CD4-positive, alpha-beta T cell treated with Interleukin-21 for 1 hour (primary cell): ENCODE measurements around the gene TNFRSF6B.

Experiments used
- DNase-seq: peaks from one replicate; pipeline ENCODE4 v3.0.0-alpha.2; 2020

Gene TNFRSF6B

DNA sequence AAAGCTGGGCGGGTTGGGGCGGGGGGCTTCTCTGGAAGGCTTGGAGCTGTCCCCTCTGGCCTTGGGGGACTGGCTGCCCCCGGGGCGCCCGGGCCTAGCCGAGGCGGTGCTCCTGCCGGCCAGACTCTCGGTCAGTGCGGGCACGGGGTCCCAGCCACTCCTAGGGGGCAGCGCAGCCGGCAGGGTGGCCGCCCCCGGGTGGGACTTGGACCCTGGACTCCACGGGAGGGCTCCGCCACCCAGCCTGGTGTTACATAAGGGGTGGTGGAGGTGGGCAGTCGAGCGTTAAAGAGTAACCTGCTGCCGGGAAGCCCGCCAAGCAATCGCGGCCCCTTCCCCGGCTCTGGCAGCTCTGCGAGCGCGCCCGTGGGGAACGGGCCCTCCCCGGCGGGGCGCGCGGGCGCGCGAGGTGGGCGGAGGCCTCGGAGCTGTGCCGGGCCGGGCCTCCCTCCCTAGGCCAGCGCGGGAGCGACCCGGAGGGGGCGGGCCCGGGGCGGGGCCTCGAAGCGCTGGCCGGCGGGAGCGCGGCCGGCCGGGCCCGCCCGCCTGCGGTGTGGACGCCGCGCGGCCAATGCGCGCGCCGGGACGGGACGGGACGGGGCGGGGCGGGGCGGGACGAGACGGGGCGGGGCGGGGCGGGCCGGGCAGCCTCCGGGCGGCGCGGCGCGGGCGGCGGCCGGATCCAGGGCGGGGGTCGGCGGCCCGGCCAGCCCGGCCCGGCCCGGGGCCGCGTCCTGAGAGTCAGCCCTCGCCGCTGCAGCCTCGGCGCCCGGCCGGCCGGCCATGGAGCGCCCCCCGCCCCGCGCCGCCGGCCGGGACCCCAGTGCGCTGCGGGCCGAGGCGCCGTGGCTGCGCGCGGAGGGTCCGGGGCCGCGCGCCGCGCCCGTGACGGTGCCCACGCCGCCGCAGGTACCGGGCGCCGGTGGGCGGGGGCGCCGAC is 42.9 kb downstream of the TNFRSF6B start, which contains the start of gene SLC2A4RG:
TSS of gene SLC2A4RG (plus strand) at position 647 of the 940 bp plus-strand sequence. CDS start at position 784, 137 bp downstream.
- peak; percentile 80 for DNase-seq

DNA sequence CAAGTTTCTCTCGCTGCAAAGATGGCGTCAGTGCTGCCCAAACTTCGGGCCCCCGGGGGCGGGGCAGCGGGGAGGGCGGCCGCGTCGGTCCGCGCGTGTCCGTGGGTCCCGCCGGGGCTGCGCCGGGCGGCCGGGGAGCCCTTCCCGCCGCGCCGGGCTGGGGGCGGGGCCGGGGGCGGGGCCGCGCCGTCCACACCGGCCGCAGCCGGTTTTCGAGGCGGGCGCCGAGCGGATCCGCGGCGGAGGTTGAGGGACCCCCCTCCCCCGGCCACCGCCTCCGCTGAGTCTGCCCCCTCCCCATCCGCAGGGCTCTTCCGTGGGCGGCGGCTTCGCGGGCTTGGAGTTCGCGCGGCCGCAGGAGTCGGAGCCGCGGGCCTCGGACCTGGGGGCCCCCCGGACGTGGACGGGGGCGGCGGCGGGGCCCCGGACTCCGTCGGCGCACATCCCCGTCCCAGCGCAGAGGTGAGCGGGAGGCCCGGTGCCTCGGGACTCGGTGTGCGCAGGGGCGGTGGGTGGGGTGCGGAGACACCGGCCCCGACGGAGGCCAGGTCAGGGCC is 43.7 kb downstream of the TNFRSF6B start:
- peak; percentile 70 for DNase-seq

DNA sequence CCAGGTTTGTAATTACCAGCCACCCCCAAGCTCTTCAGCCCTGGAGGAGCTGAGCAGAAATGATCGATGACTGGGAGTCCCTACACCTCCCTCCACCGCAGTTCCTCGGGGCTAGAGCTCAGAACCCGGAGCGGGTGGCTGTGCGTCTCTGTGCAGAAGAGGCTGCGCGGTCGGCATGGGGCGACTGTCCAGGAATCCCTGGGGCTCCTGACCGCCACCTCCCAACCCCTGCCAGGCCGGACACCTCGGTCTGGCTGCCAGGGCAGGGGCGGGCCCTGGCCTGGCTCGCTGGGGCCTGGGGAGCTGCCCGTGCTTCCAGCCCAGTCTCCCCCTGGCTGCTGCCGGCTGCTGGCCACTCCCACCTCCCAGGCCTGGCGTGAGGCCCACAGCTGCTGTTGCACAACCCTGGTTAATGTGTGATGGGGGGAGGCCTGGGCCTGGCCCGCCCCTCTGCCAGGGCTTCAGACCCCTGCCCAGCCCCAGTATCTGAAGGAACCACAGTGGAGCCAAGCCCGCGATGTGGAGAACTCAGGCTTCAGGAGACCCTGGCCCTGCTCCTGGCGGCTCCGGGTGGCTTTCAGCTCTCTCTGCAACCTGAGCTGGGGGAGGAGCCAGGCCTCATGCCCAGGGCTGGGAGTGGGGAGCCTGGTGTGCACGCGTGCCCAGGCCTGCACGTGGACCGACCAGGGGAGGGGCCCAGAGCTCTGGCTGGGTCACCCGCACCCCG is 44.3 kb downstream of the TNFRSF6B start:
- DNase-seq = peak; percentile 45

DNA sequence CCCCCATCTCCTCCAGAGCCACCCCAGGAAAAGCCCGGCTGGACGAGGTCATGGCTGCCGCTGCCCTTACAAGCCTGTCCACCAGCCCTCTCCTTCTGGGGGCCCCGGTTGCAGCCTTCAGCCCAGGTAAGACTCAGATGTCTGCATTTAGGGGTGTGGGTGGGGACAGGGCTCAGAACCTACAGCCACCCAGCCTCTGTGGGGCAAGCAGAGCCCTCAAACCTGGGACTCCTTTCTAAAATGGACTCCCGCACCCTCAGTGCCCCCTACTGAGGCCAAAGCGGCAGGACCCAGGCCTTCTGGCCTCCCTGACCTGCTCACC is 44.9 kb downstream of the TNFRSF6B start:
- no peak for DNase-seq

DNA sequence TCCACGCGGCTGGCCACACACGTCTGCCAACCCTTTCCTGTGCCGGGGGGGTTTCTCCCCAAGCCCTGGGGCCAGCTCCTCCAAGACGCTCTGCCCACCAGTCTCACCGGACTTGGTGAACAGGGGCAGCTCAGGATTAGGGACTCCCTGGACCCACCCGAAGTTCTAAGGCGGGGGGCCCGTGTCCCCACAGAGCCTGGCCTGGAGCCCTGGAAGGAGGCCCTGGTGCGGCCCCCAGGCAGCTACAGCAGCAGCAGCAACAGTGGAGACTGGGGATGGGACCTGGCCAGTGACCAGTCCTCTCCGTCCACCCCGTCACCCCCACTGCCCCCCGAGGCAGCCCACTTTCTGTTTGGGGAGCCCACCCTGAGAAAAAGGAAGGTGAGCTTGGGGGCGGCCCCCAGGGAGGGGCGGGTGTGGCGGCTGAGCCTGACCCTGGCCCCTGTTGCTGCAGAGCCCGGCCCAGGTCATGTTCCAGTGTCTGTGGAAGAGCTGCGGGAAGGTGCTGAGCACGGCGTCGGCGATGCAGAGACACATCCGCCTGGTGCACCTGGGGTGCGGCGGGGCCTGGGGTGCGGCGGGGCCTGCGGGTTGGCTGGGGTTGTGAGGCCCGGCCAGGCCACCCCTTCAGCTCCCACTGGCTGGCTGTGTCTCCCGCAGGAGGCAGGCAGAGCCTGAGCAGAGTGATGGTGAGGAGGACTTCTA is 45.4 kb downstream of the TNFRSF6B start:
- DNase-seq = no peak

DNA sequence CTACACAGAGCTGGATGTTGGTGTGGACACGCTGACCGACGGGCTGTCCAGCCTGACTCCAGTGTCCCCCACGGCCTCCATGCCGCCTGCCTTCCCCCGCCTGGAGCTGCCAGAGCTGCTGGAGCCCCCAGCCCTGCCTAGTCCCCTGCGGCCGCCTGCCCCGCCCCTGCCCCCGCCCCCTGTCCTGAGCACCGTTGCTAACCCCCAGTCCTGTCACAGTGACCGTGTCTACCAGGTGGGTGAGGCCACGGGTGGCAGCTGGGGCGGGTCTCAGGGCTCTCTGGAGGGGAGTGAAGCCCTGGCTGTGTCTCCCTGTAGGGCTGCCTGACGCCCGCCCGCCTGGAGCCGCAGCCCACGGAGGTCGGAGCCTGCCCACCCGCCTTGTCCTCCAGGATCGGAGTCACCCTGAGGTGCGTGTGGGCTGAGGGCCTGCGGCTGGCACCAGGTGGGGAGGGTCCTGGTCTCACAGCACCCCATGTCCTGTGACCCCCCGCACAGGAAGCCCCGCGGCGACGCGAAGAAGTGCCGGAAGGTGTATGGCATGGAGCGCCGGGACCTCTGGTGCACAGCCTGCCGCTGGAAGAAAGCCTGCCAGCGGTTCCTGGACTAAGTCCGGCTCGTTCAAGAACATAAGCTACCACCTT is 46.1 kb downstream of the TNFRSF6B start:
- DNase-seq = no peak

DNA sequence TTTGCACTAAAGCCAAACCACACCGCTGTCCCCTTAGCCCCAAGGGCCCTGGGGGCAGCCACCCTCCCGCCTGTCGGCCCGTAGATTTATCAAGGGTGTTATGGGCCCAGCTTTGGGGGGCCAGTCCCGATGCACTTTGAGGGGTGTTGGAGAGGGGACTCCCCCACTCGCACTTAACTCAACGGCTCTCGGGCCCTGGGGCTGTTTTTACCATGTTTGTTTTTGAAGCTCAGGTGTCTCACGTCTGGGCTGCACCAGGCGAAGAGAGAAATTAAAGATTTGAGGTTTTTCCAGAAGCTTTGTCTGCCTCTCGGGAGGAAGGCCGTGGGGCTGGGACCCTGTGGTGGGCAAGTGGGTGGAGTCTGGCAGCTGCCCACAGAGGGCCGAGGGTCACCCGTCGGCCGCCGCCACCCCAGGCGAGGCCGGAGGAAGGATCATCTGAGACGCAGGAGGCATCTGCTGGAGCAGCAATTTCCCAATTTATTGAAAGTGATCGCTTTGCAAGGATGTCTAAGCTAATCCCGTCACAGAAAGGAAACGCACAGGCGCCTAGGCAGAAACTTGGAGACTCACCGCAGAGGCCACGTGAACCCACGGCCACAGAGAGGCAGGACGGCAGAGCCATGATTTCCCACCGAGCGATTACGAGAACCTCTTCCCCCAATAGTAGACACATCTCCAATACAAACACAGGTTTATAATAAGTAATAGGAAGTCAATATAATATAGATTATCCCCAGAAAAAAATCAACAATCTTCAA is 46.9 kb downstream of the TNFRSF6B start:
- DNase-seq = no peak

DNA sequence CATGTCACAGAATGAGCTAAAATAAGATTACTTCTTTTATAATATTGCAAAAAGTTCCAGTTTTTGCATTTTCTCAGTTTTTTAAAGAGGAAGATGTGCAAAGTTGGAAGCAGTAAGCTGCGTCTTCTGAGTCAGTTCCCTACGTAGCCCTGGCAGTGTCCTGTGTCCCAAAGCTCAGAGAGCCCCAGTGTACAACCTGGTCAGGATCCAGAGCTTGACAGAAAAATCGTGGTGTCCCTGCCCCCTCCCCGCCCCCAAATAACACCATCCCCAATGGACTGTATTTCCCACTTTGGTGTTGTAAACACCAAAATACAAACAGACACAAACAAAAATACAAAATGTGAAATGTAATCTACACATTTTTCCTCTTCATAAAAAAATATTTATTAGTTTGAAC is 47.7 kb downstream of the TNFRSF6B start:
- DNase-seq = no peak

DNA sequence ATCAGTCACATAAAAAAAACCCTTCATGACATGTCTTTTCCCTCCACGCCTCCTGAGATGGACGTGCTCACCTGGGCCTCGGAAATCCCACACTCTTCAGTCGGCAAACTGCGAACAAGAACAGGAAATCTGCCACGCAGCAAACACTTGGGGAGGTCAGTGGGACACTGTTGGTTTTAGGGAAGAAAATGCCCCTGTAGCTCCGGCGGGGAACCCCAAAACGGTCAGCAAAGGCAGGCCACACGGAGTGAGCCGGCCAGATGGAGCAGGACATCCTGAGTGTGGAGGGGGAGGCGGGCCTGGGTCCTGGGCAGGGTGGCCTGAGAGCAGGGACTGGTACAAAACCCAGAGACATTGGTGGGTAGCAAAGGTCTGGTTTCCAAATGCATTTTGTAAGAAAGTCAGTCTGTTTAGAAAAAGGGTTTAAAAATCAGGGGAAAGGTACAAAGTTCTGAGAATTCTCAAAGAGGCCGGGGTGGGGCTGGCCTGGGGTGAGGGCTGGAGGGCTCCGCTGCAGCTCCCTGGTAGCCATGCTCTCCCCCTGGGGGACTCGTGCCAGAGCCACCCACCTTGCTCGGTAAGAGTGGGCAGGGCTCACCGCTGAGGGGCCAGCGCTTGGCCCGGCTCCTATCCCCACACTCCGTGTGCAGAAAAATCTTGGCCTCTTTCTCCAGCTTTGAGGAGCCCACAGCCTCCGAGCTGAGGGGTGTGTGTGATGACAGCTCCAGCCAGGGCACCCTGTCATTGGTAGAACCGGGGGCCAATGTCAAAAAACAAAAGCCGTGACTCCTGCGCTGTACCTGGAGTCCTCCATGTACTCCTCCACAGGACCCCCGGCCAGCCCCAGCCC is 48.3 kb downstream of the TNFRSF6B start:
- DNase-seq = no peak

DNA sequence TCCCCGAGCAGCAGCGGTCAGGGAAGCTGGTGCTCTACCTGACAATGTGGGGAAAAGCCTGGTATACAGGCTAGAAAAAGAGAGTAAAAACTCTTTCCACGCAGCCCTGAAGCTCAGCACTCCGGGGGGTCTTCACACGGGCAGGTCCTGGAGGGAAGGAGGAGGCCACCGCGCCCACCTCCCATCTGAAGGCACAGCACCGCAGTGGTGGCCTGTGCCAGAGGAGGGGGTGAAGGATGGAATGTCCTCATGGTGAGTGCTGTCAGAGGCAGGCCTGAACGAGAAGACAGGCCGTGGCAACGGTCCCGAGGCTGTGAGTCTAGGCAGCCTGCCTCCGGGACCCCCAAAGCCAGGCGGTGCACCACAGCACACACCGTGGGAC is 49.0 kb downstream of the TNFRSF6B start:
- no peak for DNase-seq

DNA sequence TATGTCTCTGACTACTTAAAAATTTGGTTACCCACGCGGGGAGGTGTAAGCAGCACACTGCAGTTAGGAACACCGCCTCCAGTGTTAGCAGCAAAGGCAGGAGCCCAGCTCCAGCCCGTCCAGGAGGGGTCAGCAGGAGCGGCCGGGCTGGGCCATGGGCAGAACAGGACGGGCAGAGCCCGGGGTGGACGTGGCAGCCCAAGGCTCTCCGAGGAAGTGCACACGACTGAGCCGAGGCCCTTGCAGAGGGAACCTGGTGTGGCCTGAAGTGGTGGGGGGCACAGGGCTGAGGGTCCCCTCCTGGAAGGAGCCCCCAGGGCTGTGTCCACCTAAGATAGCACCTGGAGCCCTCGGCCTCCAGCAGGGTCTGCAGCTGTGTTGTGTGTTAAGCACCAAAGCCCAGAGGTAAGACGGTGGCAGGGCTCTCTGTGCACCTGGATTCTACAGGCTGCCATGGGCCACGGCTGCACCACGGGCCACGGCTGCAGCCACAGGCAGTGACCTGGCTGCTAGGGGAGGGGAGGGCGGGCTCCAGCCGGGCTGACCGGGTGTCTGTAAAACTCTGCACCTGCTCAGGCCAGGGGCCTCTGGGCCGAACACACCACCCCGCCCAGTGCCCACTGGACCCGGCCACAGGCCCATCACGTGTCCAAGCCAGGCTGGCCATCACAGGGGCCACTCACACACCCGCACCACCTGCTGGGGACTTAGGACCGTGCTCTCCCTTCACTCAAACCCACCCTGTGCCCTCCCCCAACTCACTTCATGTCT is 49.7 kb downstream of the TNFRSF6B start:
- DNase-seq = no peak

DNA sequence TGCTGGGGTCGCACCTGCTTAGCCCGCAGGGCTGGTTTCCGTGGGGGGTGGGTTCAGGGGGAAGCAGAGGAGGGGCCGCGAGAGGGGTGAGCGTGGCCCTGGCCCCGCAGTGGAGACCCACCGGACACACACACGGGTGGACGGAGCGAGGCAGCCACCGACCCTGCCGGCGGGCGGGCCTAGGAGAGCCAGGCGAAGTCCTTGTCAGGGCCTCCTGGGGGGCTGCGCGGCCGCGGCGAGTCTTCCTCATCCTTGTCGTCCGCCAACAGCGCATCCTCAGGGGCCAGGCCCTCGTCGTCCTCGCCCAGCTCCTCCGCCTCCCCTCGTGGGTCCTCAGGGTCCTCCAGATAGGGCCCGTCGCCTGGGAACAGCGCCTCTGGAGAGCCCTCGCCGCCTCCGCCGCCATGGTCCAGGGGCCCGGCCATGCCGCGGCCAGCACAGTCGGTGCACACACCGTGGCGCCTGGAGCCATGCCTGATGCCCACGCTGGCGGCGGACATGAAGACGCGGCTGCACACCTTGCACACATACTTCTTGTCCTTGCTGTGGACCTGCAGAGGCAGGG is 50.4 kb downstream of the TNFRSF6B start:
- no peak for DNase-seq

DNA sequence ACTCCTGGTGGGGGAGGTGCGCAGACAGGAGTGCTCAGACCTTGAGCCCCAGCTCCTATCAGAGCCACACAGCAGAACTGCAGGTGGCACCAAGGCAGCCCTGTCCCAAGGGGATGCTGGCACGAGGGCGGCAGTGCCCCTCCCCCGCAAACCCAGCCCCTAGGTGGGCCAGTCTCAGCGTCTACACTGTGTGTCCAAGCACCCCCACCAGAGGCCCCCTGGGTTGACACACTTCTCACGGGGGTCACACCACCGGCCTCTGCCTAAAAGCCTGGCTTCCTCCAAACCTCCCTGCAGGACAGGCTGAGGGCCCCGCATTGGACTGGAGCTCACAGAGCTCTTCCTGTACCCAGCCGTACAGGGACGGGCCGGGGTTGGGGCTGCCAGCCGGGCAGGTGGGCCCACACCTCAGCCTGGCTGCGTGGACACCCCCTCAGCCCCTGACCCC is 51.2 kb downstream of the TNFRSF6B start:
- no peak for DNase-seq
